Measurements from ENCODE around the gene IPCEF1. TPM values are rescaled to one million over a fixed set of nuclear protein-coding genes. Genes with fewer than 3 reads are reported as not detected.

The IPCEF1 gene
- total and polyA plus RNA-seq, 2 of the 8 experiments (the other 6 are each of a cell fraction or from before 2014, with no cell fraction given) = 0.41 to 0.78 TPM

- no peak overlapping the region for H3K23ac ChIP-seq (ENCODE audit: insufficient read length)
- H3K14ac ChIP-seq (ENCODE audit: insufficient read length) = no peak overlapping the region
- no peak overlapping the region for H2BK15ac ChIP-seq (ENCODE audit: low read length)
- H2AFZ ChIP-seq (ENCODE audit: low read length) = no peak overlapping the region
- H3K4me3 ChIP-seq (ENCODE audit: extremely low read depth in 1 of 4, insufficient read depth in 2 of 4, low read depth in 3 of 4, low read length in 4 of 4) = no peak overlapping the region
- FAIRE-seq (no peak), DNase-seq (ENCODE audit: low read depth in 1 of 2, low spot score in 2 of 2) (no peak)
- H2BK12ac ChIP-seq (ENCODE audit: low read depth, low read length) = no peak overlapping the region
- no peak overlapping the region for H2BK20ac ChIP-seq (ENCODE audit: low read length)
- ChIA-PET CTCF (ENCODE audit: partially characterized antibody) (no interaction called here), POLR2A (ENCODE audit: partially characterized antibody) (no interaction called here)
- no peaks in the 10 kb centered on the region for H3K23me2 ChIP-seq (ENCODE audit: low read depth, low read length)
- H3K4me2 ChIP-seq (ENCODE audit: insufficient read depth in 1 of 2, low read depth in 2 of 2, low read length in 2 of 2) = no peak overlapping the region
- H3K27ac ChIP-seq (ENCODE audit: low read depth, low read length) = no peak overlapping the region
- no peaks in the 10 kb centered on the region for H3K27me3 ChIP-seq (replicated peaks in 1 of 4; ENCODE audit: control insufficient read depth in 3 of 4, extremely low read depth in 1 of 4, insufficient read depth in 3 of 4, low read length in 3 of 4)
- H3K18ac ChIP-seq (ENCODE audit: extremely low read depth, low read length) = no peak overlapping the region
- no peaks in the 10 kb centered on the region for H3K79me2 ChIP-seq (ENCODE audit: control insufficient read depth in 1 of 2, insufficient read depth in 2 of 2, low read length in 2 of 2)
- no peaks in the 10 kb centered on the region for H3K9me3 ChIP-seq (ENCODE audit: insufficient read depth in 2 of 2, low read depth in 1 of 2, low read length in 1 of 2)
- H3K9ac ChIP-seq (replicated peaks in 1 of 4; ENCODE audit: extremely low read depth in 1 of 4, low read depth in 3 of 4, low read length in 3 of 4) = no peak overlapping the region
- H2BK120ac ChIP-seq (replicated peaks; ENCODE audit: low read depth, low read length) = no peak overlapping the region
- H3K4me1 ChIP-seq (replicated peaks in 1 of 4; ENCODE audit: control insufficient read depth in 3 of 4, insufficient read depth in 4 of 4, low read length in 3 of 4) = no peaks in the 10 kb centered on the region; a peak in 1 of 7 replicates
- no peak overlapping the region for H4K5ac ChIP-seq (ENCODE audit: insufficient read length, low read depth, low read length)
- no peak overlapping the region for H4K8ac ChIP-seq (ENCODE audit: extremely low read depth, insufficient read depth, low read length)
- H3K4ac ChIP-seq (replicated peaks; ENCODE audit: insufficient read length, low read depth, low read length) = no peak overlapping the region
- TF ChIP-seq CHD2 (IDR thresholded peaks at IDR 0.05; ENCODE audit: low read length) (no peak), ZNF274 (IDR thresholded peaks at IDR 0.05; ENCODE audit: borderline replicate concordance, extremely low read depth, low read length) (no peak), CREB1 (IDR thresholded peaks at IDR 0.05) (no peak), SIN3A (conservative IDR thresholded peaks at IDR 0.05 in 1 of 2, IDR thresholded peaks at IDR 0.05 in 1 of 2; ENCODE audit: low read depth in 1 of 2, low read length in 2 of 2) (no peak), YY1 (IDR thresholded peaks at IDR 0.05; ENCODE audit: low read depth, low read length) (no peak), RNF2 (IDR thresholded peaks at IDR 0.05; ENCODE audit: borderline replicate concordance, low read depth, low read length, missing control alignments, poor library complexity, severe bottlenecking) (no peak), RFX5 (IDR thresholded peaks at IDR 0.05; ENCODE audit: borderline replicate concordance, low read depth, low read length) (no peak), GABPA (IDR thresholded peaks at IDR 0.05; ENCODE audit: borderline replicate concordance, insufficient read depth, low read length) (no peak)
- no peak overlapping the region for H2BK5ac ChIP-seq (ENCODE audit: low read depth, low read length)
- H4K20me1 ChIP-seq (replicated peaks in 1 of 2; ENCODE audit: control insufficient read depth in 1 of 2, insufficient read depth in 2 of 2, low read length in 2 of 2) = no peaks in the 10 kb centered on the region
- H3K79me1 ChIP-seq (ENCODE audit: low read depth, low read length) = no peaks in the 10 kb centered on the region
- H3K56ac ChIP-seq (replicated peaks; ENCODE audit: insufficient read length, low read depth, low read length) = no peak overlapping the region
- no peak overlapping the region for H4K91ac ChIP-seq (replicated peaks; ENCODE audit: insufficient read length, low read length)
- no peaks in the 10 kb centered on the region for H3K36me3 ChIP-seq (ENCODE audit: control insufficient read depth in 2 of 4, insufficient read depth in 4 of 4, low read length in 3 of 4)
- H2AK5ac ChIP-seq (ENCODE audit: low read depth, low read length) = no peak overlapping the region
Measured at GRCh38 chr6:154325142-154325541, 31.5 kb downstream of the IPCEF1 start.
